OCI-LY1 (cell line): ENCODE results near the gene RBMS3.

Experiments
- H2AFZ ChIP-seq: fragments of 200-600 bp; sonication (generic), shearing (Covaris generic); 2 replicates; pipeline ENCODE4 v1.6.0; 2014; ENCODE audit warnings: antibody characterized with exemption, mild to moderate bottlenecking, low read length
- H3F3A ChIP-seq: fragments of 200-600 bp; sonication (generic), shearing (Covaris generic); 2 replicates; pipeline ENCODE4 v1.6.0; 2014; ENCODE audit warnings: mild to moderate bottlenecking, antibody characterized with exemption, low read length, moderate library complexity; ENCODE audit not compliant: insufficient read depth
- H3K27ac ChIP-seq: fragments of 200-600 bp; sonication (generic); 2 replicates; pipeline ENCODE4 v1.5.1; 2014; ENCODE audit warnings: low read length, mixed run types, mild to moderate bottlenecking, low read depth; ENCODE audit not compliant: poor library complexity, severe bottlenecking
- H3K27me3 ChIP-seq: fragments of 200-600 bp; sonication (generic); 2 replicates; pipeline ENCODE4 v1.6.0; 2014; ENCODE audit warnings: antibody characterized with exemption, mild to moderate bottlenecking, low read length, moderate library complexity; ENCODE audit not compliant: insufficient read depth
- H3K36me3 ChIP-seq: fragments of 200-600 bp; sonication (generic); 2 replicates; pipeline ENCODE4 v1.6.1; 2014; ENCODE audit warnings: mild to moderate bottlenecking, antibody characterized with exemption, low read length, moderate library complexity, mixed read lengths; ENCODE audit not compliant: insufficient read depth
- H3K4me1 ChIP-seq: fragments of 200-600 bp; sonication (generic); 2 replicates; pipeline ENCODE4 v1.5.1; 2014; ENCODE audit warnings: mild to moderate bottlenecking, low read length, moderate library complexity; ENCODE audit not compliant: insufficient read depth, severe bottlenecking
- H3K4me2 ChIP-seq: fragments of 200-600 bp; sonication (generic), shearing (Covaris generic); 2 replicates; pipeline ENCODE4 v1.6.1; 2014; ENCODE audit warnings: low read length
- H3K4me3 ChIP-seq: fragments of 200-600 bp; sonication (generic); 2 replicates; pipeline ENCODE4 v1.5.1; 2014; ENCODE audit warnings: low read length, low read depth, mild to moderate bottlenecking, mixed read lengths; ENCODE audit not compliant: poor library complexity, severe bottlenecking
- H3K79me2 ChIP-seq: fragments of 200-600 bp; shearing (Covaris generic); 2 replicates; pipeline ENCODE4 v1.6.1; 2016; ENCODE audit warnings: mixed run types, low read length, mixed read lengths; ENCODE audit not compliant: insufficient read depth
- H3K9ac ChIP-seq: fragments of 200-600 bp; sonication (generic), shearing (Covaris generic); 2 replicates; pipeline ENCODE4 v1.6.1; 2014; ENCODE audit warnings: mild to moderate bottlenecking, low read length, mixed read lengths
- H3K9me2 ChIP-seq: fragments of 200-600 bp; sonication (generic), shearing (Covaris generic); 2 replicates; pipeline ENCODE4 v1.6.1; 2014; ENCODE audit warnings: low read depth, mild to moderate bottlenecking, low read length, mixed read lengths
- H3K9me3 ChIP-seq: fragments of 200-600 bp; shearing (Covaris generic); 2 replicates; pipeline ENCODE4 v1.6.1; 2014; ENCODE audit warnings: low read length, mixed read lengths
- H4K20me1 ChIP-seq: fragments of 200-600 bp; sonication (generic), shearing (Covaris generic); 2 replicates; pipeline ENCODE4 v1.6.0; 2016; ENCODE audit warnings: mild to moderate bottlenecking, low read length; ENCODE audit not compliant: insufficient read depth
- EZH2 ChIP-seq: fragments of 200-600 bp; sonication (generic), shearing (Covaris generic); IDR thresholded peaks from 2 replicates; pipeline ENCODE4 v1.8.0; 2017; ENCODE audit warnings: borderline replicate concordance, mixed run types, mild to moderate bottlenecking, antibody characterized with exemption, low read length, moderate library complexity, mixed read lengths
- TF ChIP-seq, protein P1 (sequence below): fragments of 200-600 bp; sonication (generic), shearing (Covaris generic); IDR thresholded peaks from 2 replicates; pipeline ENCODE4 v1.5.1; 2017; ENCODE audit warnings: mild to moderate bottlenecking, antibody characterized with exemption, low read length, moderate library complexity, mixed read lengths

The RBMS3 gene

DNA sequence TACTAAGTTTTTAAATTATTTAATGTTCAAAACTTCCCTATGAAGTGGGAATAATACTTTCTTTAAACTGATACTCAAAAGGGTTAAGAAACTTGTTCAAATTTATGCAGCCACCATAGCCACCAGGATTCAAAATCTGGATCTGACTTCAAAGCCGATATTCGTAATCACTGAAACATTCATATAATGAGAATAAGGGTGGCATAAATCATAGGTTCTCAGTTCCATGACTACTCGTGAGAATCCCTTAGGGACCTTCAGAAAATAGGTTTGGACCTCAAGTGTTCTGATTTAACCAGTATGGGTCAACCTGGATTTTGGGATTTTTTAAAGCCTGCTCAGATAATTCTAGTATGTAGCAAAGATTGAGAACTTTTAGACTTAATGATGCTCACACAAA, 160.6 kb downstream of the RBMS3 start:
- no peaks in the 10 kb centered on the region for H3K27me3 ChIP-seq
- H3K36me3 ChIP-seq, result peaks cover 51% of the 10 kb centered on the region
- H3F3A ChIP-seq, result no peaks in the 10 kb centered on the region
- no peak overlapping the region for H3K27ac ChIP-seq
- no peaks in the 10 kb centered on the region for H3K79me2 ChIP-seq
- TF ChIP-seq, protein P1, sequence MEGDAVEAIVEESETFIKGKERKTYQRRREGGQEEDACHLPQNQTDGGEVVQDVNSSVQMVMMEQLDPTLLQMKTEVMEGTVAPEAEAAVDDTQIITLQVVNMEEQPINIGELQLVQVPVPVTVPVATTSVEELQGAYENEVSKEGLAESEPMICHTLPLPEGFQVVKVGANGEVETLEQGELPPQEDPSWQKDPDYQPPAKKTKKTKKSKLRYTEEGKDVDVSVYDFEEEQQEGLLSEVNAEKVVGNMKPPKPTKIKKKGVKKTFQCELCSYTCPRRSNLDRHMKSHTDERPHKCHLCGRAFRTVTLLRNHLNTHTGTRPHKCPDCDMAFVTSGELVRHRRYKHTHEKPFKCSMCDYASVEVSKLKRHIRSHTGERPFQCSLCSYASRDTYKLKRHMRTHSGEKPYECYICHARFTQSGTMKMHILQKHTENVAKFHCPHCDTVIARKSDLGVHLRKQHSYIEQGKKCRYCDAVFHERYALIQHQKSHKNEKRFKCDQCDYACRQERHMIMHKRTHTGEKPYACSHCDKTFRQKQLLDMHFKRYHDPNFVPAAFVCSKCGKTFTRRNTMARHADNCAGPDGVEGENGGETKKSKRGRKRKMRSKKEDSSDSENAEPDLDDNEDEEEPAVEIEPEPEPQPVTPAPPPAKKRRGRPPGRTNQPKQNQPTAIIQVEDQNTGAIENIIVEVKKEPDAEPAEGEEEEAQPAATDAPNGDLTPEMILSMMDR, result no peak
- H2AFZ ChIP-seq, result no peak overlapping the region
- no peak overlapping the region for H3K9ac ChIP-seq
- peaks cover 54% of the 10 kb centered on the region for H3K4me1 ChIP-seq
- no peaks in the 10 kb centered on the region for H3K9me2 ChIP-seq
- no peak overlapping the region for H3K4me3 ChIP-seq
- no peaks in the 10 kb centered on the region for H3K9me3 ChIP-seq
- H4K20me1 ChIP-seq, result no peaks in the 10 kb centered on the region
- H3K4me2 ChIP-seq, result no peak overlapping the region

DNA sequence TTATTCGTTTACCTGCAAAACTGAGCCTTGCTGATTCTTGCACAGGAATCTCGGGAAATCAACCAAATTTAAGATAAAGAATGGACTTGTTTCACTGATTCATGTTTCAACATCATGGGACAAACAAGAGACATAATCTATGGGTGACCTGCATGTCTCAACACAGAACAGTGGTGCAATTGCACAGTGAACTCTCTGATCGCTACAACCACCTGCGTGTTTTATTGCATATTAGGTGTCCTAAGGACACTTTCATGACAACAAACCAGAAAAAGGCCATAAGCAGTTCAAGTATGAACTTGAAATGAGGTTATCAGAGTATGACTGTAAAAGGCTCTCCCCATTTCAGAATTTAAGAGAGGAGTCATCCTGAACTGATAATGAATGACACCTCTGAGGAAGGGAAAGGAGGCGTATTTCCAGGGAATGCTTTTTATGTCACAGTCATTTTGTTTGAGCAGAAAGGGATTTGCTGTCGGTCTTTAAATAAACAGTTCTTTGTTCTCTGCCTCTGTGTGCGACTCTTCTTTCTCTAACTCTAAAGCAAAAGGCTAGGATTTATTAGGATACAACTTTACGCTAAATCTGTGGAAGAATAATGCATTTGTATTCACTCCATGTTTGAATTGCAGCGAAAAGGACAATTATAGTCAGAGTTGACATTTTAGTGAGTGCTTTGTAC, 167.2 kb downstream of the RBMS3 start:
- TF ChIP-seq, protein P1, result no peak
- TF ChIP-seq EZH2, result no peak
- Histone ChIP-seq H3K27me3 (no peaks in the 10 kb centered on the region), H3K4me3 (no peak overlapping the region)

GRCh38 chr3:29451920-29452319, 171.0 kb downstream of the RBMS3 start:
- Histone ChIP-seq H2AFZ (no peak overlapping the region), H3K27ac (no peak overlapping the region), H3K9me2 (no peaks in the 10 kb centered on the region), H3K27me3 (no peaks in the 10 kb centered on the region), H3K36me3 (0 out of 2 replicates have a peak, but pooled peaks cover 7% of the 10 kb centered on the region), H3K9me3 (no peaks in the 10 kb centered on the region), H3K4me3 (no peak overlapping the region), H4K20me1 (no peaks in the 10 kb centered on the region), H3K4me2 (no peak overlapping the region), H3F3A (no peaks in the 10 kb centered on the region), H3K9ac (no peak overlapping the region), H3K4me1 (peaks cover 60% of the 10 kb centered on the region), H3K79me2 (no peaks in the 10 kb centered on the region)
- TF ChIP-seq, protein P1, result no peak
- TF ChIP-seq EZH2, result no peak

More for the DNA sequence above, 167.2 kb downstream of the RBMS3 start:
- Histone ChIP-seq H3K36me3 (peaks cover 8% of the 10 kb centered on the region; the same call in 1 of the 2 replicates), H2AFZ (no peak overlapping the region), H3K27ac (no peak overlapping the region), H3K9ac (no peak overlapping the region), H4K20me1 (no peaks in the 10 kb centered on the region), H3K9me3 (no peaks in the 10 kb centered on the region), H3K9me2 (no peaks in the 10 kb centered on the region), H3K4me2 (no peak overlapping the region), H3F3A (no peaks in the 10 kb centered on the region), H3K79me2 (no peaks in the 10 kb centered on the region), H3K4me1 (peaks cover 48% of the 10 kb centered on the region)
